ENCODE results near the gene PLCZ1. TPM values are rescaled to one million over a fixed set of nuclear protein-coding genes. Genes with fewer than 3 reads are reported as not detected.
"Not testable (repeated sequence)": the region's sequence is repeated elsewhere in the genome, so short reads cannot be mapped to it uniquely, and the experiment has no call there.

PLCZ1 gene
- total RNA-seq, 1 donor from 2014 or later = not detected

- Histone ChIP-seq H3K36me3 (ENCODE audit: control insufficient read depth in 3 of 3, insufficient read depth in 3 of 3, low read length in 3 of 3) (no peaks in the 10 kb centered on the region), H3K9me3 (ENCODE audit: control insufficient read depth in 3 of 3, low read length in 3 of 3) (no peaks in the 10 kb centered on the region), H3K9ac (ENCODE audit: low read depth in 1 of 3, low read length in 3 of 3) (no peak overlapping the region)
These were observed 21.6 kb downstream of the PLCZ1 start for GRCh38 chr12:18716236-18716635.

GRCh38 chr12:18706798-18707197 lies 31.0 kb downstream of the PLCZ1 start:
- H3K36me3 ChIP-seq (ENCODE audit: control insufficient read depth in 3 of 3, insufficient read depth in 3 of 3, low read length in 3 of 3) = no peaks in the 10 kb centered on the region
- no peaks in the 10 kb centered on the region for H3K4me1 ChIP-seq (ENCODE audit: control insufficient read depth in 3 of 3, insufficient read depth in 3 of 3, low read length in 3 of 3)
- H3K9ac ChIP-seq (ENCODE audit: low read depth in 1 of 3, low read length in 3 of 3) = no peak overlapping the region
- H3K9me3 ChIP-seq (ENCODE audit: control insufficient read depth in 3 of 3, low read length in 3 of 3) = no peaks in the 10 kb centered on the region
- no peak overlapping the region for H3K4me3 ChIP-seq (ENCODE audit: low read length in 3 of 3)
- H3K27ac ChIP-seq (ENCODE audit: low read depth, low read length) = no peak overlapping the region
- H3K27me3 ChIP-seq (ENCODE audit: control insufficient read depth in 3 of 3, insufficient read depth in 3 of 3, low read length in 3 of 3) = no peaks in the 10 kb centered on the region

More at GRCh38 chr12:18716236-18716635, 21.6 kb downstream of the PLCZ1 start:
- no peaks in the 10 kb centered on the region for H3K27me3 ChIP-seq (ENCODE audit: control insufficient read depth in 3 of 3, insufficient read depth in 3 of 3, low read length in 3 of 3)
- H3K27ac ChIP-seq (ENCODE audit: low read depth, low read length) = no peak overlapping the region
- no peaks in the 10 kb centered on the region for H3K4me1 ChIP-seq (ENCODE audit: control insufficient read depth in 3 of 3, insufficient read depth in 3 of 3, low read length in 3 of 3)
- H3K4me3 ChIP-seq (ENCODE audit: low read length in 3 of 3) = no peak overlapping the region

GRCh38 chr12:18703911-18704310 lies 33.9 kb downstream of the PLCZ1 start:
- H3K9ac ChIP-seq (ENCODE audit: low read depth in 1 of 3, low read length in 3 of 3) = no peak overlapping the region
- H3K27ac ChIP-seq (ENCODE audit: low read depth, low read length) = no peak overlapping the region
- H3K4me3 ChIP-seq (ENCODE audit: low read length in 3 of 3) = no peak overlapping the region
- no peaks in the 10 kb centered on the region for H3K27me3 ChIP-seq (ENCODE audit: control insufficient read depth in 3 of 3, insufficient read depth in 3 of 3, low read length in 3 of 3)
- no peaks in the 10 kb centered on the region for H3K4me1 ChIP-seq (ENCODE audit: control insufficient read depth in 3 of 3, insufficient read depth in 3 of 3, low read length in 3 of 3)
- no peaks in the 10 kb centered on the region for H3K36me3 ChIP-seq (ENCODE audit: control insufficient read depth in 3 of 3, insufficient read depth in 3 of 3, low read length in 3 of 3)
- no peaks in the 10 kb centered on the region for H3K9me3 ChIP-seq (ENCODE audit: control insufficient read depth in 3 of 3, low read length in 3 of 3)

- H3K27ac ChIP-seq (ENCODE audit: low read depth, low read length) = no peak overlapping the region
- no peaks in the 10 kb centered on the region for H3K9me3 ChIP-seq (ENCODE audit: control insufficient read depth in 3 of 3, low read length in 3 of 3)
- H3K9ac ChIP-seq (ENCODE audit: low read depth in 1 of 3, low read length in 3 of 3) = no peak overlapping the region
- H3K27me3 ChIP-seq (ENCODE audit: control insufficient read depth in 3 of 3, insufficient read depth in 3 of 3, low read length in 3 of 3) = no peaks in the 10 kb centered on the region
- H3K4me1 ChIP-seq (ENCODE audit: control insufficient read depth in 3 of 3, insufficient read depth in 3 of 3, low read length in 3 of 3) = no peaks in the 10 kb centered on the region
- no peak overlapping the region for H3K4me3 ChIP-seq (ENCODE audit: low read length in 3 of 3)
- H3K36me3 ChIP-seq (ENCODE audit: control insufficient read depth in 3 of 3, insufficient read depth in 3 of 3, low read length in 3 of 3) = no peaks in the 10 kb centered on the region
These were observed 34.5 kb downstream of the PLCZ1 start for GRCh38 chr12:18703321-18703720.

- Histone ChIP-seq H3K27ac (ENCODE audit: low read depth, low read length) (no peak overlapping the region), H3K27me3 (ENCODE audit: control insufficient read depth in 3 of 3, insufficient read depth in 3 of 3, low read length in 3 of 3) (no peaks in the 10 kb centered on the region)
These were observed 37.5 kb downstream of the PLCZ1 start for GRCh38 chr12:18700271-18700670.

GRCh38 chr12:18696971-18697602 lies 40.7 kb downstream of the PLCZ1 start:
- Histone ChIP-seq H3K27me3 (ENCODE audit: control insufficient read depth in 3 of 3, insufficient read depth in 3 of 3, low read length in 3 of 3) (no peaks in the 10 kb centered on the region), H3K27ac (ENCODE audit: low read depth, low read length) (no peak overlapping the region), H3K4me3 (ENCODE audit: low read length in 3 of 3) (no peak overlapping the region), H3K36me3 (ENCODE audit: control insufficient read depth in 3 of 3, insufficient read depth in 3 of 3, low read length in 3 of 3) (no peaks in the 10 kb centered on the region), H3K4me1 (ENCODE audit: control insufficient read depth in 3 of 3, insufficient read depth in 3 of 3, low read length in 3 of 3) (no peaks in the 10 kb centered on the region), H3K9me3 (ENCODE audit: control insufficient read depth in 3 of 3, low read length in 3 of 3) (no peaks in the 10 kb centered on the region), H3K9ac (ENCODE audit: low read depth in 1 of 3, low read length in 3 of 3) (no peak overlapping the region)

More at GRCh38 chr12:18700271-18700670, 37.5 kb downstream of the PLCZ1 start:
- Histone ChIP-seq H3K4me3 (ENCODE audit: low read length in 3 of 3) (no peak overlapping the region), H3K4me1 (ENCODE audit: control insufficient read depth in 3 of 3, insufficient read depth in 3 of 3, low read length in 3 of 3) (no peaks in the 10 kb centered on the region), H3K9ac (ENCODE audit: low read depth in 1 of 3, low read length in 3 of 3) (no peak overlapping the region), H3K9me3 (ENCODE audit: control insufficient read depth in 3 of 3, low read length in 3 of 3) (no peaks in the 10 kb centered on the region), H3K36me3 (ENCODE audit: control insufficient read depth in 3 of 3, insufficient read depth in 3 of 3, low read length in 3 of 3) (no peaks in the 10 kb centered on the region)

- H3K27ac ChIP-seq (ENCODE audit: low read depth, low read length); H3K36me3 ChIP-seq (ENCODE audit: control insufficient read depth in 3 of 3, insufficient read depth in 3 of 3, low read length in 3 of 3); H3K27me3 ChIP-seq (ENCODE audit: control insufficient read depth in 3 of 3, insufficient read depth in 3 of 3, low read length in 3 of 3); H3K9ac ChIP-seq (ENCODE audit: low read depth in 1 of 3, low read length in 3 of 3); H3K9me3 ChIP-seq (ENCODE audit: control insufficient read depth in 3 of 3, low read length in 3 of 3); H3K4me1 ChIP-seq (ENCODE audit: control insufficient read depth in 3 of 3, insufficient read depth in 3 of 3, low read length in 3 of 3); H3K4me3 ChIP-seq (ENCODE audit: low read length in 3 of 3): not testable (repeated sequence)
These were observed 43.8 kb downstream of the PLCZ1 start for GRCh38 chr12:18693986-18694385.

GRCh38 chr12:18690653-18691052 lies 47.2 kb downstream of the PLCZ1 start:
- no peaks in the 10 kb centered on the region for H3K27me3 ChIP-seq (ENCODE audit: control insufficient read depth in 3 of 3, insufficient read depth in 3 of 3, low read length in 3 of 3)
- H3K9ac ChIP-seq (ENCODE audit: low read depth in 1 of 3, low read length in 3 of 3) = no peak overlapping the region
- H3K36me3 ChIP-seq (ENCODE audit: control insufficient read depth in 3 of 3, insufficient read depth in 3 of 3, low read length in 3 of 3) = no peaks in the 10 kb centered on the region
- no peak overlapping the region for H3K27ac ChIP-seq (ENCODE audit: low read depth, low read length)
- no peaks in the 10 kb centered on the region for H3K9me3 ChIP-seq (ENCODE audit: control insufficient read depth in 3 of 3, low read length in 3 of 3)
- no peaks in the 10 kb centered on the region for H3K4me1 ChIP-seq (ENCODE audit: control insufficient read depth in 3 of 3, insufficient read depth in 3 of 3, low read length in 3 of 3)
- no peak overlapping the region for H3K4me3 ChIP-seq (ENCODE audit: low read length in 3 of 3)

- Histone ChIP-seq H3K4me3 (ENCODE audit: low read length in 3 of 3) (no peak overlapping the region), H3K27me3 (ENCODE audit: control insufficient read depth in 3 of 3, insufficient read depth in 3 of 3, low read length in 3 of 3) (no peaks in the 10 kb centered on the region), H3K9me3 (ENCODE audit: control insufficient read depth in 3 of 3, low read length in 3 of 3) (no peaks in the 10 kb centered on the region), H3K27ac (ENCODE audit: low read depth, low read length) (no peak overlapping the region), H3K36me3 (ENCODE audit: control insufficient read depth in 3 of 3, insufficient read depth in 3 of 3, low read length in 3 of 3) (no peaks in the 10 kb centered on the region), H3K4me1 (ENCODE audit: control insufficient read depth in 3 of 3, insufficient read depth in 3 of 3, low read length in 3 of 3) (no peaks in the 10 kb centered on the region), H3K9ac (ENCODE audit: low read depth in 1 of 3, low read length in 3 of 3) (no peak overlapping the region)
These were observed 48.0 kb downstream of the PLCZ1 start for GRCh38 chr12:18689771-18690170.

- no peaks in the 10 kb centered on the region for H3K4me1 ChIP-seq (ENCODE audit: control insufficient read depth in 3 of 3, insufficient read depth in 3 of 3, low read length in 3 of 3)
- H3K27me3 ChIP-seq (ENCODE audit: control insufficient read depth in 3 of 3, insufficient read depth in 3 of 3, low read length in 3 of 3) = no peaks in the 10 kb centered on the region
- no peaks in the 10 kb centered on the region for H3K36me3 ChIP-seq (ENCODE audit: control insufficient read depth in 3 of 3, insufficient read depth in 3 of 3, low read length in 3 of 3)
- no peak overlapping the region for H3K27ac ChIP-seq (ENCODE audit: low read depth, low read length)
- no peak overlapping the region for H3K9ac ChIP-seq (ENCODE audit: low read depth in 1 of 3, low read length in 3 of 3)
- H3K9me3 ChIP-seq (ENCODE audit: control insufficient read depth in 3 of 3, low read length in 3 of 3) = no peaks in the 10 kb centered on the region
- H3K4me3 ChIP-seq (ENCODE audit: low read length in 3 of 3) = no peak overlapping the region
These were observed 53.4 kb downstream of the PLCZ1 start for GRCh38 chr12:18684430-18684829.

All from skeletal muscle tissue (tissue), 4 donors.